Measurements from ENCODE around the gene ELFN1.

ELFN1 gene

DNA sequence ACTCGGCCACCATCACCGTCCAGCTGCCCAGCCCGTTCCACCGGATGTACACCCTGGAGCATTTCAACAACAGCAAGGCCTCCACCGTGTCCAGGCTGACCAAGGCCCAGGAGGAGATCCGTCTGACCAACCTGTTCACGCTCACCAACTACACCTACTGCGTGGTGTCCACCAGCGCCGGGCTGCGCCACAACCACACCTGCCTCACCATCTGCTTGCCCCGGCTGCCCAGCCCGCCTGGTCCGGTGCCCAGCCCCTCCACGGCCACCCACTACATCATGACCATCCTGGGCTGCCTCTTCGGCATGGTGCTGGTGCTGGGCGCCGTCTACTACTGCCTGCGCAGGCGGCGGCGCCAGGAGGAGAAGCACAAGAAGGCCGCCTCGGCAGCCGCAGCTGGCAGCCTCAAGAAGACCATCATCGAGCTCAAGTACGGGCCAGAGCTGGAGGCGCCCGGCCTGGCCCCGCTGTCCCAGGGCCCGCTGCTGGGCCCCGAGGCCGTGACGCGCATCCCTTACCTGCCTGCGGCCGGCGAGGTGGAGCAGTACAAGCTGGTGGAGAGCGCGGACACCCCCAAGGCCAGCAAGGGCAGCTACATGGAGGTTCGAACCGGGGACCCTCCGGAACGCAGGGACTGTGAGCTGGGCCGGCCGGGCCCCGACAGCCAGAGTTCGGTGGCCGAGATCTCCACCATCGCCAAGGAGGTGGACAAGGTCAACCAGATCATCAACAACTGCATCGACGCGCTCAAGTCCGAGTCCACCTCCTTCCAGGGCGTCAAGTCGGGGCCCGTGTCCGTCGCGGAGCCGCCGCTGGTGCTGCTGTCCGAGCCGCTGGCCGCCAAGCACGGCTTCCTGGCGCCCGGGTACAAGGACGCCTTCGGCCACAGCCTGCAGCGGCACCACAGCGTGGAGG lies 75.8 kb downstream of the ELFN1 start:
- no peak for DNase-seq

DNA sequence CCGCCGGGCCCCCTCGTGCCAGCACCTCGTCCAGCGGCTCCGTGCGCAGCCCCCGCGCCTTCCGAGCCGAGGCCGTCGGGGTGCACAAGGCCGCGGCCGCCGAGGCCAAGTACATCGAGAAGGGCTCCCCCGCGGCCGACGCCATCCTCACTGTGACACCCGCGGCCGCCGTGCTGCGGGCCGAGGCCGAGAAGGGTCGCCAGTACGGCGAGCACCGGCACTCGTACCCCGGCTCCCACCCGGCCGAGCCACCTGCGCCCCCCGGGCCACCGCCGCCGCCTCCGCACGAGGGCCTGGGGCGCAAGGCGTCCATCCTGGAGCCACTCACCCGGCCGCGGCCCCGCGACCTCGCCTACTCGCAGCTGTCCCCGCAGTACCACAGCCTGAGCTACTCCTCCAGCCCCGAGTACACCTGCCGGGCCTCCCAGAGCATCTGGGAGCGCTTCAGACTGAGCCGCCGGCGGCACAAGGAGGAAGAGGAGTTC lies 76.5 kb downstream of the ELFN1 start:
- DNase-seq: no peak

DNA sequence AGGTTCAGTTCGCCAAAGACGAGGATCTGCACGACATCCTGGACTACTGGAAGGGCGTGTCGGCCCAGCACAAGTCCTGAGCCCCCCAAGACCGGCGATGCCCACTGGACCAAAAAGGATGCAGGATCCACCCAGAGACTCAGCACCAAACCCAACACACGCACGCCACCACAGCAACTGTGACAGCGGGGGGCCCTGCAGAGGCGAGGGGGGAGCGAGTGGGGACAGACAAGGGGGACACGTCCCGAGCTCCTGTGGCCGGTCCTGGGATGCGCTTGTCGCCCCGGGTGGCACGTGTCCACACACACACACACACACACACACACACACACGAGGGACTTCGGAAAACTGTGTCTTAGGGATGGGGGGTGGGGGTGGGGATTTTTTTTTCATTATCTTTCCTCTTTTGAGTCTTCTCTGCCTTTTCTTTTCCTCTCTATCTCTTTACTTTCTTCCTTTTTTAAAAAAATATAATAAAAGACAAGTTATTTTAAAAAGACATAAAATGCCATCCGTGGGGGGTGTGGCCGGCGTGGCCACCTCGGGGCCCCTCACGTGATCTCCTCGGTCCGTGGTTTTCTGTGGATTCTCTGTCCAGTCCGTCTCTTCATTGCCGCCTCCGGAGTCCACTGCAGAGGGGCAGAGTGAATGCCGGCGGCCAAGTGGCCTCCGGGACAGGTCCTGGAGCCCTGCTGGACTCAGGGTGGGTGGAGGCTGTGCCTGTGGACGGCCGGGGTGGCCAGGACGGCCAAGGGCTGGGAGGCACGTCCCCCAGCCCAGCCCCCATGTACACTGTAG lies 77.1 kb downstream of the ELFN1 start:
- no peak for DNase-seq

DNA sequence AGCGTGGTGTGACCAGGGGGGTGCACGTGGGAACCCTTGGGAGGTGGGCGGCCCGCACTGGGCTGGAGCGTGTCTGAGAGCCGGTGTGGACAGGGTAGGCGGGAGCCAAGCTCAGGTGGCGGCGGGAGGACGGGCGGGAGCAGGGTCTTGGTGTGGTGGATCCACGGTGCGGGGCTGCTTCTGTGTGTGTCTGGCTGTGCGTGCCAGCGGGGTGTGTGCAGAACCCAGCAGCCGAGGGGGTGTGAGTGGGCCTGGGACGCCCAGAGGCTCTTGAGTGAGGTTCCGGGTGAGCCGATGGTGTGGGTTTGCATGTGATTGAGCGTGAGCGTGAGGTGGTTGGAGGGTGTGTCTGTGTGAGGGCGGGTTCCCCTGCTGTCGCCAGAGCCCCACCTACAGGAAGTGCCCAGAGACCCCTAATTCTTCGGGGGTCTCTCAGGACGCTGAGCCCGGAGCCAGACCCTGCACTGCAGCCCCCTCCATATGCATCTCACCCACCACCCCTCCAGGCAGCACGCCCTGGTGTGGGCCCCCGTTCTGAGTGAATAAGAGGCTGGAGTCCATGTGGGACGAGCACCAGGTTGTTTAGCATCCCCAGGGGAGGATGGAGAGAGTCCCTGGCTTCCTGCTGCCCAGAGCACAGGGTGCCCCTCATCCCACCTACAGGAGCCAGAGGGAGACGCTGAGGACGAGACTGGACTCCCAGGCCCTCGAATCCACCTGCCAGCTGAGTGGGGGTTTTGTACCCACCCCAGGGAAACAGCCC lies 78.2 kb downstream of the ELFN1 start:
- DNase-seq: no peak

DNA sequence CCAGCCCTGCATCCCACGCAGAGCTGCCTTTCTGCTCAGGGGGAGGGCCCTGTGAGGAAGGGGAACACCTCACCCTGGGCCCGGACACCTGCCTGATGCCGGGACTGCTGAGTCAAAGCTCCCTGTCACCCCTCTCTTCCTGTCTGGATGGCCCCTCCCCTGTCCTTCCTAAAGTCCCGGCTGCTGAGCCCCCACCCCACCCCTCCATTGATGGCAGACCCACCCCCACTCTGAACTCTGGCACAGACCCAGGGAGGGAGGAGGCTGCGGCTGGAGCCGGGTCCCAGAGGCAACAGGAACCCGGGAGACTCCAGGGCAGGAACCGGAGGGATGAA lies 78.7 kb downstream of the ELFN1 start:
- DNase-seq: no peak

DNA sequence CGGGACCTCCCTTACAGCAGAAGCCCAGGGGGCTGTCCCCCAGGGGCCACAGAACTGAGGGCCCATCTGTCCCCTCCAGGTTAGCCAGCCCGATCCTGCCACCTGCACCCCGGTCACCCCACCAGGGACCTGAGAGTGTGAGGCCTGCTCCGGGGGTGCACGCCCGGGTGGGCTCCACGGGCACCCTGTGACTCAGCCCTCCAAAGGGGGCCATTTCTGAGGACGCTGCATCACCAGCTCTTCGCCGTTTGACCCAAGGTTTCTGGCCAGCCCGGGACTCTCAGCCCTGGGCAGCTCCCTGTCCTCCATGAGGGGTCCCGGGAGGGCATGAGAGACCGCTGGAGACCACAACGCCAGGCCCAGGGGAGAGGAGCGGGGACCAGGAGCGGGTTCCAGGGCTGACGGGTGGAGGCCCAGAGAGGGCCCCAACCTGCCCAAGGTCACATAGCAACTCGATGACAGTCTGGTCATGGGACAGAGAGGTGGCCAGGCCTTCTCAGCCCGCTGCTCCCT lies 79.3 kb downstream of the ELFN1 start:
- no peak for DNase-seq

DNA sequence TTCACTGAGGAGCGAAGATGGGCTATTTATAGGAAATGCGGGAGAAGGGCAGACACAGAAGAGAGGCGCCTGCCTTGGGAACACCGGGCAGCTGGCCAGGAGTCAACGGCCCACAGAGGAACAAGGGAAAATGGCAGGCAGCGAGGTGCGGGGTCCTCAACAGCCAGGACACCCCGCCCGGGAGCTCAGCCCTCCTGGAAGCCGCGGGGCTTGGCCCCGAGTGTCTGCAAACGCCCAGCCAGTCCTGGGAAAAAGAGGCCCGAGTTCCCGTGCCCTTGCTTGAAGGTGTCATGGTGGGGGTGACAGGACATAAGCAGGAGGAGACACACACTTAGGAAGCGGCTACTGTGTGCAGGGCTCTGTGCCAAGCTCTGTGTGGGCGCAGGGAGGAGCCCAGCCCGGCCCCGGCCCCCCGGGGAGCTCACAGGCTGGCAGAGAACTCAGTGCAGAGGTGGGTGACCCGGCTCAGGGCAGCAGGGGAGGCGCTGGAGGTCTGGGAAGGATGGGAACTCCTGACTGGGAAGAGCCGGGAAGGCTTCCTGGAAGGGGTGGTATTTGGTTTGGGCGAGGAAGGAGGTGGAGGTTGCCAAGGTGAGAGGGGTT lies 79.9 kb downstream of the ELFN1 start:
- no peak for DNase-seq

DNA sequence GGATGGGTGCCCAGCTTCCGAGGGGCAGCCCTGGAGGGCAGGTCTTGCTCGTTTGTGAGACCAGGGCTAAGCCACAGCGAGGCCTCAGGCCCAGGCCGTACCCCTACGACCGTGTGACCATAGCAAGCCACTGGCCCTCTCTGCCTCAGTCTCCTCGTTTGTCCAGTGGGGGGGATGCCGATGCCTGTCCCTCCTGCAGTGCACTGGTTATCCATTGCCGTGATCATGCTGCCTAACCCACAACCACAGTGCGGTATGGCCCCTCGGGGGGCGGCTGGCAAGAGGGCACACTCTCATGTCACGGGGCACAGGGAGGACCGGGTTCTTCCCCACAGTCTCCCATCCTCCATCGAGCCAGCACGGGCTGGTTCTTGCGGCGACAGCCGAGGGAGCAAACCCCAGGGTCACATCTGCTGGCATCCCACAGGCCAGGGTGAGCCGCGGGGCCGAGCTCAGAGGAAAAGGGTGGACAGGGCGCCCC lies 80.5 kb downstream of the ELFN1 start:
- no peak for DNase-seq

DNA sequence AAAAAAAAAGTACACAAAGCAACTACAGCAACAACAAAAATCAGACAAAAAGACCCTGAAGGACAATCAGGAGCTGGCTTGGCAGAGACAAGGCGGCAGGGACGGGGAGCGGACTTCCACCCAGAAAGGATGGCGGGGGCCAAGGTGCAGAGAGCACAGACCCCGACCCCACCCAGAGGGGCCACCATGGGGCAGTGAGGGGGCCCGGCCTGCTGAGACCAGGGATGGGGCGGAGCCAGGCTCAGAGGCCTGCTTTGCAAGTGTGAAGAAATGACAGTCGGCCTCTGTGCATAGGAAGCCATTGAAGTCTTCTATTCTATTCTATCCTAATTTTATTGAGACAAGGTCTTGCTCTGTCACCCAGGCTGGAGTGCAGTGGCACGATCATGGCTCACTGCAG lies 82.0 kb downstream of the ELFN1 start:
- DNase-seq: no peak

DNA sequence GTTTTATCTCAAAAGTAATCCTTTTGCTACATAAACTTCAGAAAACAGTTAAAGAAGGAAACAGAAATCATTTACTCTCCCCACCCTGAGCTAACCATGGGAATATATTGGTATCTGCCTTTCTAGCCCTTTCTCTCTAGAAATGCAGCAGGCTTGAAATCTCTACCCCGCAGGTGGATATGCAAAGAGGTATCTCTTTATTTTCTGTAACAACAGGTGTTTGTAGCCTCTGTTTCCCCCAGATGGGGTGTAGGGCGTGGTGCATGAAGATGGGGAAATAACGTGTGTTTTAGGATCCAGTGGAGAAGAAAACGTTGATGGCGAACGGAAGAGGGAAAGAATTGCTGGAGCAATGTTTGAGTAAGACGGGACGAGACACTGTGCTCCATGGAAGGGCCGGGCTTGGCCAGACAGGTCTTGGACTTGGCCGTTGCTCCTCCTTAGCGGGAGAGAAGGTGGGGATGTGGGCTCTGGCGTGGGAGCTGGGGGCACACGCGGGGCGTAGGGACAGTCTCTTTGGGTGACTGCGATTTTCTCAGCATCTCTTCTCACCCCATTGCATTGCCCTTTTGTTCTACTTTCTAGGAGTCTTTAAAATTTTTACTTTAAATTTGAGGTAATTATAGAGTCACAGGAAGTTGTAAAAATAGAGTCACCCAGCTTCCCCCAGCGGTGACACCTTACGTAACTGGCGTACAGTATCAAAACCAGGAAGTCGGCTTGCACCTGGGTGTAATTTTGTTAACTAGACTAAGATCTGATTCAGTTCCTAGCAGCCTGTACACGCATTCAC lies 82.9 kb downstream of the ELFN1 start:
- DNase-seq: no peak

DNA sequence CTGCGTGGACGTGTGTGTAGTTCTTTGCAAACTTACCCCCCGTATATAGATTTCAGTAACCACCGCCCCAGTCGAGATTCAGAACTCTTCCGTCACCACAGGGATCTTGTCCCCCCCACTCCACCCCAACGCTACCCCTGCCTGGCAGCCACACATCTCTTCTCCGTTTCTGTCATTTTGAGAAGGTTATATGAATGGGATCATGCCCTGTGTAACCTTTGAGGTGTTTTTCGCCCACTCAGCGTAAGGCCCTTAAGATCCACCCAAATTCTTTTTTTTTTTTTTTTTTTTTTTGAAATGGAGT lies 83.4 kb downstream of the ELFN1 start:
- no peak for DNase-seq

DNA sequence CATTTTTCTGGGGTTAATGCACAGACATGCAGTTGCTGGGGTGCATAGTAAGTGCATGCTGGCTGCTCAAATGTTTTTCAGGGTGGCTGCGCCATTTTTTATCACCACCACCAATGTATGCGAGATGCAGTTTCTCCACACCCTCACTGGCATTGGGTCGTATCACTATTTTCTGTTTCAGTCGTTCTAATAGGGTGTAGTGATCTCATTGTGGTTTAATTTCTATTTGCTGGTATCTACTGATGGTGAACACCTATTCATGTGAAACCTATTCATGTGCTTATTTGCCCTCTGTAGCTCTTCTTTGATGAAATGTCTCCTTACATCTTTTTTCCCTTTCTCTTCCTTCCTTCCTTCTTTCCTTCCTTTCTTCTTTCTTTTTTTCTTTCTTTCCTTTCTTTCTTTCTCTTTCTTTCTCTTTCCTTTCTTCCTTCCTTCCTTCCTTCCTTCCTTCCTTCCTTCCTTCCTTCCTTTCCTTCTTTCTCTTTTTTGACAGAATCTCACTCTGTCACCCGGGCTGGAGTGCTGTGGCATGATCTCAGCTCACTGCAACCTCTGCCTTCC lies 84.3 kb downstream of the ELFN1 start:
- DNase-seq: no peak

DNA sequence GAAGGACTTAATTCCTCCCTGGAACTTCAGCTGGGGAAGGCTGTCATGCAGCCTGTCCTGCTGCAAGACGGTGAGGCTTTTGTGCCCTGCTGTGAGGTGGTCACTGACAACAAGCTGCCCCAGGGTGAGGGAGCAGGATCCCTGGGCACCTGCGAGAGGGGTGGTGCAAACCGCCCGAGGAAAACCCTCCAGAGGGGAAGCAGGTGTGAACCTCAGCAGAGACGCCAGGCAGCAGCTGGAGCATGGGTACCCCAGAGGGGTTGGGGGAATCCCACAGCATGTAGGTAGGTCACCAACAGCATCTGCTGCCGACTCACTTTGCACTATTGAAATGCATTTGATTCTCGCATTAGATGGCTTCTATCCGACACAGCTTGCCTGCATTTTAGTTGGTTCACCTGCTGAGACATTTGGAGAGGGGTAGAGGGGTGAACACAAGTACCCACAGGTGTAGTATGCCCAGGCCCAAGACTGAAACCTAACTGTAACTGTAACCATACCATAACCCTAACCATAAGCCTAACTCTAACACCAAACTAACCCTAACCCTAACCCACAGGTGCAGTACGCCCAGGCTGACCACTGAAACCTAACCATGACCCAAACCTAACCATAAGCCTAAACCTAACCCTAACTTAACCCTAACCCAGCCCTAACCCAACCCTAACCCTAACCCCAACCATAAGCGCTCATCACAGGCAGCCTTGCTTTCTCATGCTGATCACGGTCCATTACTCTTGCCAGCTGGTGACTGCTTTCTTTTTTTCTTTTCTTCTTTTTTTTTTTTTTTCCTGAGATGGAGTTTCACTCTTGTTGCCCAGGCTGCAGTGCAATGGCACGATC lies 85.9 kb downstream of the ELFN1 start:
- DNase-seq: no peak

DNA sequence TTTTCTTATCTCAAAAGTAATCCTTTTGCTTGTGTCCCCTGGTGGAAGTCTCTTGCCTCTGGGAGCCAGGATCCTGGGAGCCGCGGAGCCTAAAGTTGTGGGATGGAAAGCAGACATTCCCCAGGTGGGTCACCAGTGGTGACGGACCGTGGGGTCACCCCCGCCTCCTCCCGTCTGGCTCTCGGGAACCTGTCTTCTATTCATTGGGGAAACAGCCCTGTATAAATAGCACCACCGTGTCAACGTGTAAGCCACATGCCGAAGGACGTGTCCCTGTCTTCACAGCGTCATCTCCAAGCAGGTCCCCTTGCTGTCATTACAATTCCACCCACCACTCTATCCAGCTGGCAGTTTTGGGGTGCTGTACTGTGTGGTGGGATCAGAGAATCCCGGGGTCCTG lies 87.5 kb downstream of the ELFN1 start:
- DNase-seq: no peak

DNA sequence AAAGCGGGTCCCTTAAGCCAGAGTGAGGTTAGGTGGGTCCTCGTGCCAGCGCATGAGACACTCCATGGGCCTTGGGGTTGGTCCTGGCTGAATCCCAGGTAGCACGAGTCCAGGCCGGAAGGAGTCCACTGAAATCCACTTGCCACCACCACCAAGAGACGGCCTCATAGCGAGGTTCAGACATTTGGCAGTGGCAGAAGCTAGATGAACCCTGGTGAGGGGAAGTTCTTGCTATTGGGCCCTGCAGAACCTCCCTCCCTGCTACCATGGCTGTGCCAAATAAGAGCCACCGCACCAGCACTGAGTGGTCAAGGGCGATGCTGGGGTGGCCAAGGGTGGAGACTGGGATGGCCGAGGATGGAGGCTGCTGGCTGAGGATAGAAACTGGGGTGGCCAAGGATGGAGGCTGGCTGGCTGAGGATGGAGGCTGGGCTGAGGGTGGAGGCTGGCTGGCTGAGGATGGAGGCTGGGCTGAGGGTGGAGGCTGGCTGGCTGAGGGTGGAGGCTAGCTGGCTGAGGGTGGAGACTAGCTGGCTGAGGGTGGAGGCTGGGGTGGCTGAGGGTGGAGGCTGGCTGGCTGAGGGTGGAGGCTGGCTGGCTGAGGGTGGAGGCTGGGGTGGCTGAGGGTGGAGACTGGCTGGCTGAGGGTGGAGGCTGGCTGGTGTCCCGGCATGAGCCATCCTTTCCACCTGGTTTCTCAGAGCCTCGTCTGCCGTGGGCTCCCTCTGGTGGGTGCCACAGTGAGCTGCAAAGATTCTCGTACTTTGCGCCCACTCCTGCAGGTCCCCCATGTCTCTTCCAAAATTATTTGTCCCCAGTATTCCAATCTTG lies 88.2 kb downstream of the ELFN1 start:
- peak; percentile 46 for DNase-seq

DNA sequence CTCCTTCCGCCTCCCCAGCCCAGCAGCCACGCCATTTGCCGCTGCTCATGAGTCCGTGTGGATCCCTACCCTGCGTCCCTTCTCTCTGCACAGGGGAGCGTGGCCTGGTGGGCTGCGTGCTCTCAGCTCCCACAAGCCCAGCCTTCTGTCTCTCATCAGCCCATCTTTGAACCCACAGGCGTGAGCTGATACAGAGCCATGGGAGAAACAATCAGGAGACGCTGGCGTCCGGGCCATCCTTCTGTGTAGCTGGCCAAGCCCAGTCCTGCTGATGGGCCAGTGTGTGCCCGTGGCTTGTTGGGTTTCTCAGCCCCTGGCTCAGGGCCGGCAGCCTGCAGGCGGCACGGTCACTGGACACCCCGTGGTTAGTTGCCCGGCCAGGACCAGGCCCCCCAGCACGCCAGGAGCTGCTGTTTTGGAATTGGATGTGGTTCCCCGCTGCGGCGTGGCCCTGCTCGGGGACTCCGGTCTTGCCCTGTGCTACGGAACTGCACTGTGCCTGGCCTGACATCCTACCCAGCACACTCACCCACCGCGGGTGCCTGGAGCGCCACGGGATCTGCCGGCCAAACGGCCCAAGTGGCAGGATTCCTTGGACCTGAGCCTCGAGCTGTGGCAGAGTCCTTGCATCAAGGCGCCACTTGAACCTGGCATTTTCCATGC lies 88.9 kb downstream of the ELFN1 start:
- no peak for DNase-seq

DNA sequence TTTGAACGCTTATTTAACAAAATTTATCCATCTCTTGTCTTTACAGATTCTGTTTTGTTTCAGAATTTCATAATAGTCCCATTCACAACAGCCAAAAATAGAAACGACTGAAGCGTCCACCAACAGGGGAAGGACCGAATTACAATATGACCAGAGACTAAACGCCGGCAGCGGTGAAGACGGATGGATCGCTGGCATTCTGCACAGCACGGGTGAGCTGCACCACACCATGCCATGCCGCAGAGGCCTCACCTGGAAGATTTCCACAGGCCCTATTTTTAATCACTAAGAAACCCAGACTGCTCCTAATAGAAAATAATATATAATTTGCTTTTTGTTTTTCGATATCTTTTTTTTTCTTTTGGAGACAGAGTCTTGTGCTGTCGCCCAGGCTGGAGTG lies 91.0 kb downstream of the ELFN1 start:
- DNase-seq: no peak

DNA sequence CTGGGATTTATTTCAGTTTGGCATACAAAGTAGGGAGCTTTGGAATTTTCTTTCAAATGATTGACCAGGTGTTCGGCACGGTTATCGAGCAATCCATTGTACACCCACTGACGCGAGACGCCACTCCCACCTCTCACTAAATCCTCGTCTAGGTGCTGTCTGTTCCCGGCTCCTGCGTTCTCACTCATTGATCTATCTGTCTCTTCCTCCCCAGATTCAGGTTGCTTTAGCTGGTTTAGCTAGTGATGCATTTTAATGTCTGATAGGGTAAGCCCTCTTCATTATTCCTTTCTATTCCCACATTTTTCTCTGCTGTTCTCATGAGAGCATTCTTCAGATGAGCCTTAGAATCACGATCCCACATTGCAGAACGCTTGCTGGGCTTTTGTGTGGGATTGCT lies 91.7 kb downstream of the ELFN1 start:
- DNase-seq: no peak
